ENCODE results near the gene RABEP1.

RABEP1 gene

GRCh38 chr17:5241861-5242671 lies 40.0 kb upstream of the RABEP1 start:
- FAIRE-seq (no peak), DNase-seq (ENCODE audit: insufficient read length, low spot score) (no peak)
- TF ChIP-seq CTCF (IDR thresholded peaks at IDR 0.05; ENCODE audit: insufficient read depth, missing control alignments), result no peak

- DNase-seq (ENCODE audit: insufficient read length, low spot score), result no peak
- TF ChIP-seq CTCF (IDR thresholded peaks at IDR 0.05; ENCODE audit: insufficient read depth, missing control alignments), result no peak
Measured at GRCh38 chr17:5247621-5248020, 34.5 kb upstream of the RABEP1 start.

GRCh38 chr17:5248821-5249479 lies 33.1 kb upstream of the RABEP1 start:
- no peak for FAIRE-seq
- no peak for TF ChIP-seq CTCF (IDR thresholded peaks at IDR 0.05; ENCODE audit: insufficient read depth, missing control alignments)
- DNase-seq (ENCODE audit: insufficient read length, low spot score), result no peak

More at GRCh38 chr17:5247621-5248020, 34.5 kb upstream of the RABEP1 start:
- no peak for FAIRE-seq

- DNase-seq (ENCODE audit: insufficient read length, low spot score) (peak; percentile 60), FAIRE-seq (no peak)
- peak; percentile 48 for TF ChIP-seq CTCF (IDR thresholded peaks at IDR 0.05; ENCODE audit: insufficient read depth, missing control alignments)
Measured at GRCh38 chr17:5249615-5250014, 32.5 kb upstream of the RABEP1 start.

- FAIRE-seq (no peak), DNase-seq (ENCODE audit: insufficient read length, low spot score) (no peak)
- TF ChIP-seq CTCF (IDR thresholded peaks at IDR 0.05; ENCODE audit: insufficient read depth, missing control alignments), result no peak
Measured at GRCh38 chr17:5254414-5254813, 27.7 kb upstream of the RABEP1 start.

GRCh38 chr17:5254903-5255521 lies 27.1 kb upstream of the RABEP1 start:
- no peak for TF ChIP-seq CTCF (IDR thresholded peaks at IDR 0.05; ENCODE audit: insufficient read depth, missing control alignments)
- DNase-seq (ENCODE audit: insufficient read length, low spot score) (no peak), FAIRE-seq (no peak)
